NB4 (cell line): ENCODE results near the gene MAP4K2.
A peak's percentile ranks its signal among the peaks of the same experiment; 100 is the strongest.

Experiments
- DNase-seq: peaks from one replicate; pipeline ENCODE4 v3.0.0; 2010; ENCODE audit warnings: low read depth
- H3K4me3 ChIP-seq: one replicate; pipeline ENCODE4 v1.5.1; 2011; ENCODE audit warnings: mild to moderate bottlenecking, low read depth, low read length, moderate library complexity
- MYC ChIP-seq: IDR thresholded peaks from 2 replicates; pipeline ENCODE4 v1.6.1; 2011; ENCODE audit warnings: low read depth, low read length
- POLR2A ChIP-seq: IDR thresholded peaks from 2 replicates; pipeline ENCODE4 v1.6.1; 2011; ENCODE audit warnings: mild to moderate bottlenecking; ENCODE audit not compliant: insufficient read length; ENCODE audit errors: extremely low read depth
- TF ChIP-seq, protein P1 (sequence below): IDR thresholded peaks from 2 replicates; pipeline ENCODE4 v1.6.1; 2011; ENCODE audit warnings: low read depth, low read length
- TF ChIP-seq, protein P2 (sequence below): IDR thresholded peaks from one replicate; pipeline ENCODE4 v1.5.1; 2012; ENCODE audit warnings: low read depth, low read length

Gene MAP4K2

DNA sequence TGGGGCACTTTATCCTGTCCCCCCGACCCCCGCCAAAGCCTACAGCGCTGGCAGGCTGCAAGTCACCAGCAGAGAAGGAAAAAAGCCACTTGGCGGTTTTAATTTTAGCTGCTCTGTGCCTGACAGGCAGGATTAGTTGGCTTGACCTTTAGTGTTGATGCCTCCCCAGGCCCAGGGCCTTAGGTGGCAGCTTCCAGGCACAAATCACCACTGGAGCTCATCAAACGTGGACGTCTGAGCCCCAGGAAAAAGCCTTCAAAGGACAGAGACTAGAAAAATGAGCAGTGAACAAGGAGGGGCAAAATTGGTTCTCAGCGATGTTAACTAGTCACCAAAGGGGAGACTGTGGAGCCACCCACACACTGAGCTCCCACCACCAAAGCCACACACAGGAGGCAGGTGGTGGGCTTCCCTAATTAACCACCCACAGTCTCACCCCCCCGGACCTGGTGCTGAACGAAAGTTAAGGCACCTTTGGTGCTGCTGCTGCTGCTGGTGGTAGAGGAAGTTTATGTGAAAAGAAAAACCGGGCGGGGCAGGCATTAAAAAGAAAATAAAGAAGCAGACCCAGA is 38.9 kb downstream of the MAP4K2 start:
- DNase-seq = peak; percentile 73
- no peak overlapping the region for H3K4me3 ChIP-seq
- no peak for TF ChIP-seq MYC
- TF ChIP-seq, protein P1, sequence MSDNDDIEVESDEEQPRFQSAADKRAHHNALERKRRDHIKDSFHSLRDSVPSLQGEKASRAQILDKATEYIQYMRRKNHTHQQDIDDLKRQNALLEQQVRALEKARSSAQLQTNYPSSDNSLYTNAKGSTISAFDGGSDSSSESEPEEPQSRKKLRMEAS = peak; percentile 18; the same call in 1 of the 2 replicates

DNA sequence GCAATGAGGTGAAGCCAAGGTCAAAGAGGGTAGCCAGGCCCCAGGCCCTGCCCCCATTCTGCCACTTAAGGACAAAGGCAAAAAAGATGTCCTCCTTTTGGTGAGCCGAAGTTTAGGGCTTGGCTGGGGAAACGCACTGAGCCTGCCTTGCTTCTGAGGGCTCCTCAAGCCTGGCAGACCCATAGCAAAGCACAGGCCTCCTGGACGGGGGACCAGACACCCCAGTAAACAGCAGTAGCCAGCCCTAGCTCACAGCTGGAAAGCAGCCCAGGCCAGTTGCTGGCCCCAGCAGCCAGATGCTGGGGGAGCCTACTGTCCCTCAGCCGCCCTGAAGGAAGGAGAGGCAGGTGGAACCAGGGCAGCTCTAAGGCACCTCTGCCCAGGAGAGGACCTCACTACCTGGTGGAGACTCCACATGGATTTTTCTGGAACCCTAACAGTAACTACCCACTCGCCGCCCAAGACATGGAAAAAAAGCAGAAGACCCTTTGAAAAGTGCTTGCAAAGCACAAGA is 39.4 kb downstream of the MAP4K2 start:
- no peak for DNase-seq
- H3K4me3 ChIP-seq = no peak overlapping the region
- TF ChIP-seq POLR2A (no peak), MYC (no peak)
- TF ChIP-seq, protein P1 = no peak
- TF ChIP-seq, protein P2, sequence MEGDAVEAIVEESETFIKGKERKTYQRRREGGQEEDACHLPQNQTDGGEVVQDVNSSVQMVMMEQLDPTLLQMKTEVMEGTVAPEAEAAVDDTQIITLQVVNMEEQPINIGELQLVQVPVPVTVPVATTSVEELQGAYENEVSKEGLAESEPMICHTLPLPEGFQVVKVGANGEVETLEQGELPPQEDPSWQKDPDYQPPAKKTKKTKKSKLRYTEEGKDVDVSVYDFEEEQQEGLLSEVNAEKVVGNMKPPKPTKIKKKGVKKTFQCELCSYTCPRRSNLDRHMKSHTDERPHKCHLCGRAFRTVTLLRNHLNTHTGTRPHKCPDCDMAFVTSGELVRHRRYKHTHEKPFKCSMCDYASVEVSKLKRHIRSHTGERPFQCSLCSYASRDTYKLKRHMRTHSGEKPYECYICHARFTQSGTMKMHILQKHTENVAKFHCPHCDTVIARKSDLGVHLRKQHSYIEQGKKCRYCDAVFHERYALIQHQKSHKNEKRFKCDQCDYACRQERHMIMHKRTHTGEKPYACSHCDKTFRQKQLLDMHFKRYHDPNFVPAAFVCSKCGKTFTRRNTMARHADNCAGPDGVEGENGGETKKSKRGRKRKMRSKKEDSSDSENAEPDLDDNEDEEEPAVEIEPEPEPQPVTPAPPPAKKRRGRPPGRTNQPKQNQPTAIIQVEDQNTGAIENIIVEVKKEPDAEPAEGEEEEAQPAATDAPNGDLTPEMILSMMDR = no peak

DNA sequence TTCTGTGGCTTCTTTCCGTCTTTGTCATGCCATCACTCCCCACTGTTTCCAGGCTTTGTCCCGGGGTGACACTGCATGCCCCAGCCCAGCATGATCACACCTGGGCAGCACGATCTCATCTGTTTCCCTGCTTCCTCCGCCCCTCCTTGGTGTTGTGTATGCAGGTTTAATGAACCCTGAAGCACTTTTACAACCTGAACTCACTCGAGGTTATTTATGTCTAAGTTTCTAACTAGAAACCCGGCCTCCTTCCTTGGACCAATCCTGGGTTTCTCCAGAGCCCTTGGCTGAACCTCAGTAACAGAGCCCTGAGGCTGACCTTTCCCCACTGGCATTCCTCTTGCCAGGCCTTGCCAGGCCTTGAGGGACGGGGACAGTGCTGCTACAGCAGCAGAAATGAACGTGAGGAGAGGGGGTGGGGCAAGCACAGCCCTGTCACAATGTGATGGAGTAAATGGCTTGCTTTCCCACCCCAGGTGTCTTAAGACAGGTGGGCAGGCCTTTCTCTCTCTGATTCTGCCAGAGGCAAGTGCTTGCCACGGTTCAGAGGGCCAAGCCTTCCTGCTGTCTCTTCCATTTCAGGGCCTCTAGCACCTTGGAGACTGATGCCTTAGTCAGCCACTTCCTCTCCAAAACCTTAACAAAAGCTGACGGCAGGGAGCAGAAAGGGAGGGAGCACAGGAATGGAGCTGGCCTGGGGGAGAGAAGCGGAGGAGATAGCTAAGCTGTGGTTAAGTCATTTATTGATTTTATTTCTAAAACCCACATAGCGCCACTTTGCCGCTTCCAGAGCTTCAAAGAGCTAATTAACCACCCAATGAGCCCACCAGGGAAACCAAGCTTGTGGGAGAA is 40.1 kb downstream of the MAP4K2 start:
- DNase-seq = peak; percentile 76
- H3K4me3 ChIP-seq = no peak overlapping the region
- TF ChIP-seq, protein P1 = no peak
- TF ChIP-seq, protein P2 = no peak
- TF ChIP-seq MYC (no peak), POLR2A (no peak)

DNA sequence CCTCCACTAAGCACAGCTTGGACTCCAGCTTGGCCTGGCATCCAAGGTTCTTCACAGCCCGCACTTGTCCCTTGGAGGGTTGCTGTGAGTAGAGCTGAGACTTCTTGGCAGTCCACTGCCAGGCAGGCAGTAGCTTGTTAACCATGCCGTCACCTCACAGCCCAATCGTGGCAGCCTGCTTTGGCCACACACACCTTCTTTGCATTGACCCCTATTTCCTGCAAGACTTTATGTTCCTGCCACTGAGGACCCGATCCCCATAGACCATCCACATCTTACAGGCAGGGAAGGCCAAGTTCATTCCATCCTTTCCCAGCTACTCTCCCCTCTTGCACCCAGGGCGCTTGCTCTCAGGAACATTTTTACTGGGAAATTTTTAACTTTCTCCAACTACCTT is 40.7 kb downstream of the MAP4K2 start:
- H3K4me3 ChIP-seq = no peak overlapping the region
- peak; percentile 42 for DNase-seq
- TF ChIP-seq, protein P2 = no peak
- TF ChIP-seq MYC = no peak
- TF ChIP-seq, protein P1 = no peak
- TF ChIP-seq POLR2A = peak; percentile 46

DNA sequence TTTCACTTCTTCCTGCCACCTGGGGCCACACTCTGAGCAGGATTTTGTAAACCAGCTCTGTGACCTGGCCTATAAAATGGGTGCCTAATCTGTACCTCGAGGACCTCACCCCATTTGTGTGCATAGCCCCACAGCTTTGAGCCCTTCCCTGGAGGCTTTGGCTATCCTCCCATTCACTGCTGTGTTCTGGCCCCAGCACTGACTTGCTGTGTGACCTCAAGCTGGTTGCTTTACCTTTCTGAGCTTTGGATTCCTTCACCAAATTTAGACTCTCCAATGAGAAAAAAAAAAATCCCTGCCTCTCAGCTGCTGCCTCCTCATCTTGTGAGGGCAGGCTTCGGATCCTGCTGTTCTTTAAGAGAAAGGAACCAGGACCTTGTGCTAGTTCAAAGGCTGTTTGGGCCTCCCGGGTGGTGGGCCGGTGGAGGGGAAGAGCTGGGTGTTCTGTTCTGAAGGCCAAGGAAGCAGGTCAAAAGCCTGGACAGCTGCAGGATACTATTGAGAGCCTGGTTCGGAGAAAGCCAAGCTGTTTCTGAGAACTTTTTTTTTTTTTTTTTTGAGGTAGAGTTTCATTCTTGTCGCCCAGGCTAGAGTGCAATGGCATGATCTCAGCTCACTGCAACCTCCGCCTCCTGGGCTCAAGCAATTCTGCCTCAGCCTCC is 42.1 kb downstream of the MAP4K2 start:
- no peak for DNase-seq
- TF ChIP-seq, protein P2 = no peak
- no peak for TF ChIP-seq POLR2A
- H3K4me3 ChIP-seq = no peak overlapping the region
